Forelimb muscle (tissue), 1 donor: Measurements from ENCODE around the gene LOXL1. TPM values are rescaled to one million over a fixed set of nuclear protein-coding genes. Genes with fewer than 3 reads are reported as not detected.

ENCODE experiments used
- DNase-seq: peaks from one replicate; pipeline ENCODE4 v3.0.0-alpha.2; 2013; ENCODE audit warnings: low read depth
- polyA plus RNA-seq: library from polyadenylated mRNA; unstranded; fragments of 120-200 nt; gene quantifications from one replicate; pipeline ENCODE4 v1.2.1, GENCODE V29; 2013; ENCODE audit not compliant: insufficient read length

The LOXL1 gene
- polyA plus RNA-seq: 29.7 TPM

- DNase-seq: no peak
Observed at GRCh38 chr15:73926219-73927002, at the start of gene LOXL1. TSS of gene LOXL1 (plus strand) at chr15:73926462. CDS start at chr15:73926784, 322 bp downstream.

- no peak for DNase-seq
Observed at GRCh38 chr15:73879426-73879825, 46.8 kb upstream of the LOXL1 start.

GRCh38 chr15:73881579-73882320 is 44.5 kb upstream of the LOXL1 start:
- no peak for DNase-seq

GRCh38 chr15:73882761-73883419 is 43.4 kb upstream of the LOXL1 start:
- DNase-seq: no peak

- no peak for DNase-seq
Observed at GRCh38 chr15:73884159-73884558, 42.1 kb upstream of the LOXL1 start.

GRCh38 chr15:73885954-73886700 is 40.1 kb upstream of the LOXL1 start:
- no peak for DNase-seq

GRCh38 chr15:73886717-73887345 is 39.4 kb upstream of the LOXL1 start:
- no peak for DNase-seq

- DNase-seq: no peak
Observed at GRCh38 chr15:73887481-73887880, 38.8 kb upstream of the LOXL1 start.

GRCh38 chr15:73888224-73889041 is 37.8 kb upstream of the LOXL1 start:
- no peak for DNase-seq

GRCh38 chr15:73889053-73889761 is 37.1 kb upstream of the LOXL1 start:
- DNase-seq: no peak

- no peak for DNase-seq
Observed at GRCh38 chr15:73889762-73890124, 36.5 kb upstream of the LOXL1 start.

GRCh38 chr15:73891328-73892315 is 34.6 kb upstream of the LOXL1 start:
- DNase-seq: no peak

GRCh38 chr15:73892446-73893226 is 33.6 kb upstream of the LOXL1 start:
- DNase-seq: no peak

- no peak for DNase-seq
Observed at GRCh38 chr15:73894133-73894814, 32.0 kb upstream of the LOXL1 start.

- no peak for DNase-seq
Observed at GRCh38 chr15:73897441-73898261, 28.6 kb upstream of the LOXL1 start.
